HFFc6 (cell line): ENCODE measurements around the gene WFS1. TPM values are rescaled to one million over a fixed set of nuclear protein-coding genes. Genes with fewer than 3 reads are reported as not detected.

Experiments
- DNase-seq: peaks from one replicate; pipeline ENCODE4 v3.0.0-alpha.2; 2018
- H3K27ac Mint-ChIP-seq: 2 replicates; pipeline ENCODE4 v1.8.0; 2020; ENCODE audit warnings: mild to moderate bottlenecking, mixed read lengths
- H3K27me3 Mint-ChIP-seq: 2 replicates; pipeline ENCODE4 v1.8.0; 2021; ENCODE audit warnings: mild to moderate bottlenecking, moderate library complexity, mixed read lengths; ENCODE audit not compliant: insufficient read depth
- H3K36me3 Mint-ChIP-seq: 2 replicates; pipeline ENCODE4 v1.8.0; 2021; ENCODE audit warnings: low read depth, mixed read lengths
- H3K4me1 Mint-ChIP-seq: 2 replicates; pipeline ENCODE4 v1.8.0; 2020; ENCODE audit warnings: low read depth, mixed read lengths
- H3K4me3 Mint-ChIP-seq: 2 replicates; pipeline ENCODE4 v1.8.0; 2020; ENCODE audit warnings: mild to moderate bottlenecking, moderate library complexity, mixed read lengths
- H3K9me3 Mint-ChIP-seq: 2 replicates; pipeline ENCODE4 v1.8.0; 2020; ENCODE audit warnings: mild to moderate bottlenecking, mixed read lengths
- total RNA-seq, 6 experiments: library from RNA; stranded (reverse); fragmentation: NEBNext Ultra II Directional; extraction: Animal tissue kit (Norgen Biotek cat#: 25700); gene quantifications; 2 replicates in 1 of 6; 3 replicates in 5 of 6; pipeline ENCODE4 v1.2.3, GENCODE V29; 2021
- TF ChIP-seq, protein P1 (sequence below): fragments of 200-600 bp; sonication (generic); IDR thresholded peaks from 2 replicates; pipeline ENCODE4 v1.5.0; 2021; ENCODE audit warnings: antibody characterized with exemption, mild to moderate bottlenecking

Gene WFS1
- total RNA-seq, 6 experiments from 2014 or later: 47.3 to 72.1 (median 56.0) TPM

DNA sequence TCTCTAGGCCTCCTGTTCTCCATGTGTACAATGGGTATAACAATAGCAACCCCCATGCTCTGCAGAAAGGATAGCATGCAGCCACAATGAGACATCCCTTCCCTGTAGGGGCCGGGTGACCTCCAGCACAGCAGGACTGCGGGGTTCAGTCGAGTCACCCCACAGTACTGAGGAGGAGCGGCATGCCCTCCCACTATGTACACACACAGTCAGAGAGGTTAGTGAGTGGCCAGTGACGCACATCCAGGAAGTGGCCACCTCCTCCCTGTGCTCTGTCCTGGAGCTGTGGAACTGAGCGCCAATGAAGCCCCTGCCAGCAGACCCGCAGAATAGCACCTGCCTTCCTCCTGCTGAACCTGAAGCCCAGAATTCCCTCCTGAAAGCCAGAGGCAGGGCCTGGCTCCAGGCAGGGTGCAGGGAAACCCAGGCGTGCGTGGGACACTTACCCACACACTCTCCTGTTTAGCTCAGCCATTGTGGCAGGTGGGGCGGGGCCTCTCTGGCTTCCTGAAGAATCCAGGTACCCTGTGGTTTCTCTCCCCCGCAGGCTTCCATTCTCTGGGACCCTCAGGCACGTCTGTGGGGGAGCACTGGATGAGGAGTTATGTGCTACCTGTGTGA is 50.0 kb downstream of the WFS1 start:
- Mint-ChIP-seq H3K4me1 (peaks cover 17% of the 10 kb centered on the region), H3K27me3 (peaks cover 25% of the 10 kb centered on the region), H3K36me3 (no peaks in the 10 kb centered on the region), H3K27ac (no peak overlapping the region), H3K4me3 (no peak overlapping the region), H3K9me3 (peaks cover 4% of the 10 kb centered on the region; the same call in 1 of the 2 replicates)
- TF ChIP-seq, protein P1, sequence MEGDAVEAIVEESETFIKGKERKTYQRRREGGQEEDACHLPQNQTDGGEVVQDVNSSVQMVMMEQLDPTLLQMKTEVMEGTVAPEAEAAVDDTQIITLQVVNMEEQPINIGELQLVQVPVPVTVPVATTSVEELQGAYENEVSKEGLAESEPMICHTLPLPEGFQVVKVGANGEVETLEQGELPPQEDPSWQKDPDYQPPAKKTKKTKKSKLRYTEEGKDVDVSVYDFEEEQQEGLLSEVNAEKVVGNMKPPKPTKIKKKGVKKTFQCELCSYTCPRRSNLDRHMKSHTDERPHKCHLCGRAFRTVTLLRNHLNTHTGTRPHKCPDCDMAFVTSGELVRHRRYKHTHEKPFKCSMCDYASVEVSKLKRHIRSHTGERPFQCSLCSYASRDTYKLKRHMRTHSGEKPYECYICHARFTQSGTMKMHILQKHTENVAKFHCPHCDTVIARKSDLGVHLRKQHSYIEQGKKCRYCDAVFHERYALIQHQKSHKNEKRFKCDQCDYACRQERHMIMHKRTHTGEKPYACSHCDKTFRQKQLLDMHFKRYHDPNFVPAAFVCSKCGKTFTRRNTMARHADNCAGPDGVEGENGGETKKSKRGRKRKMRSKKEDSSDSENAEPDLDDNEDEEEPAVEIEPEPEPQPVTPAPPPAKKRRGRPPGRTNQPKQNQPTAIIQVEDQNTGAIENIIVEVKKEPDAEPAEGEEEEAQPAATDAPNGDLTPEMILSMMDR: no peak
- no peak for DNase-seq

DNA sequence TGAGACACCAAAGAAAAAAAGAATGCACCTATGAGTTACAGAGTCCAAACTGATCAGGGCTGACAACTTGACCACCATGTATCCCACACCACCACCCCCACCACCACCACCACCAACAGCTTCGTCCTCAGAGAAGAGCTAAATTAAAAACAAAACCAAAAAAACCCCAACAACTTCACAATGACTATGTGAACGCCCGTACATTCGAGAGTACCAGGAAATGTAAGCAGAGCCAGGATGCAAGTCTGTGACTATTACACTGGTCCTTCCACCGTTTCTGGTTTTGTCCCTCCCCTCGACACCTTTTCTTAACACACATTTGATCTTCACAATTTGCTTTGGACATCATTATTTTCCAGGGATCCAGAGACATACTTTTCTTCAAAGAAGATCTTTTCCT is 51.0 kb downstream of the WFS1 start:
- Mint-ChIP-seq H3K36me3 (no peaks in the 10 kb centered on the region), H3K9me3 (peaks cover 4% of the 10 kb centered on the region; the same call in 1 of the 2 replicates), H3K27ac (no peak overlapping the region), H3K4me3 (no peak overlapping the region), H3K4me1 (peaks cover 10% of the 10 kb centered on the region; the same call in 1 of the 2 replicates), H3K27me3 (peaks cover 25% of the 10 kb centered on the region)
- DNase-seq: no peak
- TF ChIP-seq, protein P1: no peak

DNA sequence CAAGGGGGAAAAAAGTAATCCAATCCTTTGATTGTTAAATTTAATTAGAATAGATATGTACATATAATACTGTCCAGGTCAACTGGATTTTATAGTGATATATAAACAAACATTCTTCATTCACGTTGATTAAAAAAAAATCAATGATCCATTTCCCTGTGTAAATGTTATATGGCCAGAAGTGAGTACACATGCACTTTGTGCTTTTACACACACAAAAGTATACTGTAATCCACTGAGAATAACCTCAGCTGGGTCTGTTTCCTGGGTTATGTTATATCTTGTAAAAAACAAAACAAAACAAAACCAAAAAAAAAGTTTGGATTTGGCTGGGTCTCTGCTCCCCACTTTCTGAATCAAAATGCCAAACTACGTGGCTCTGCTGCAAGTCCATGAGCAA is 51.7 kb downstream of the WFS1 start:
- H3K27me3 Mint-ChIP-seq: peaks cover 22% of the 10 kb centered on the region
- H3K4me1 Mint-ChIP-seq: peaks cover 8% of the 10 kb centered on the region; the same call in 1 of the 2 replicates
- DNase-seq: no peak
- TF ChIP-seq, protein P1: no peak
- H3K27ac Mint-ChIP-seq: no peak overlapping the region
- H3K36me3 Mint-ChIP-seq: no peaks in the 10 kb centered on the region
- peaks cover 4% of the 10 kb centered on the region; the same call in 1 of the 2 replicates for H3K9me3 Mint-ChIP-seq
- no peak overlapping the region for H3K4me3 Mint-ChIP-seq

DNA sequence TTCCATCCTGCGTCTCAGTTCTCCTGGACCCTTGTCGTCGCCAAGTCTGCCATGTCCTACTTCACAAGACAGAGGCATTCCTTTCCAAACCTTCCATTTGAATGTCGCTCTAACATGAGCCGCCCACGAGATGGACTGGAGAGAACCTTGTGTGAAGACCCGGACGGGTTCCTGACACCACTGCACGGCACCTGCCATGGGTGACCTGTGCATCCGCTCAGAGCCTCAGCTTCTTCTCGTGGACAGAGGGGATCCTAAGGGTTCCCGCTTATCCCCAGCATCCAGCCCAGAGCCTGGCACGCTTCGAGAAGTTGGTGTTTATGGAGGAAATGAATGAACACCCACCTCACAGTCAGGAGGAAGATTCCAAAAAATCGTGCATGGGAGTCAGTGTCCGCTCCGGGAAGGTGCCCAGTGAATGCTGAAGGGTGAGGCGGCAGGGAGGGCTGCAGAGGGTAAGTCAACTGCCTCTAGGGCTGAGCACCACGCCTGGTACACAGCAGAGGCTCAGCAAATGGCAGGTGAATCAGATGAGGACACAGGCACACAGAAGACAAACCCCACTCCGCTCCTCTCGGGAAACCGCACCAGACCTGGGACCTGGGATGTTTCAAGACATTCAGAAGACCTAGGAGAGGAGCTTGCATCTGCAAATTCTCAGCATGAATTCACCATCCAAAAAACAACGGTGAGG is 52.6 kb downstream of the WFS1 start:
- H3K9me3 Mint-ChIP-seq: peaks cover 4% of the 10 kb centered on the region; the same call in 1 of the 2 replicates
- no peak overlapping the region for H3K27ac Mint-ChIP-seq
- H3K4me3 Mint-ChIP-seq: no peak overlapping the region
- no peak for DNase-seq
- peaks cover 16% of the 10 kb centered on the region for H3K27me3 Mint-ChIP-seq
- H3K4me1 Mint-ChIP-seq: peaks cover 6% of the 10 kb centered on the region; the same call in 1 of the 2 replicates
- TF ChIP-seq, protein P1: no peak
- H3K36me3 Mint-ChIP-seq: no peaks in the 10 kb centered on the region

DNA sequence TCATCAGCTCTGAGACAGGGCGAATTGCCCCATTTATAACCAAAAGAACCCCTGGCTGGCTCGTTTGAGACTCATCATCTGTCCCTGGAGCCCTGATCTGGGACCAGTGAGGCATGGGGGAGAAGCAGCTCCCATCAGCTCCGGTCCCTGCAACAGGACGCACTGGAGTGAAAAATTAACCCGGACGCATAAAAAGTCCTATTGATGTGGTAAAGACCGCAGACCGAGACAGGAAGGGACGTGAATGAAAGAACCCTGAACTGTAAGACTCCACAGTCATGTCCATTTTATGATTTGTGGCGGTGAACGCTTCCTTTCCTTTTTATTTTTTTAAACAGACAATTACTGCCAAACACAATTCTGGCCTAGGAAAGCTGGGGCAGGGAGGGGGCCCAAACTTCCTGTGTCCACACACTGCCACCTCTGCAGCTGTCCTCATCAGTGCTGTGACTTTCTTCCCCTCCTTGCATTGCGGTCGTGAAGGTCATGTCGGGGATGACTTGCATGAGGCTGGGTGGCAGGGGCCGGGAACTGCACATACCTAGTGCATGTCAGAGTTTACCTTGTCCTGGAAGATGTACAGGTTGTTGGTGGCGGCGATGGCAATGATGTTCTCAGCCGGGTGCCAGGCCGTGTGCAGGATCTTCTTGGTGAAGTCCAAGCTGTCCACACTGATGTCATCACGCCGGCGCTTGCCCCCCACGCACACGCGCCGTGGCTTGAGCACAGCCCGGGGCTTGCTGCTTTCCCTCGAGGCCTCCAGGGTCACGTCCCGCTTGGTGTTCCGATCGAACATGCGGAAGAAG is 53.3 kb downstream of the WFS1 start:
- H3K9me3 Mint-ChIP-seq: peaks cover 4% of the 10 kb centered on the region; the same call in 1 of the 2 replicates
- DNase-seq: no peak
- H3K4me1 Mint-ChIP-seq: peaks cover 6% of the 10 kb centered on the region; the same call in 1 of the 2 replicates
- no peak overlapping the region for H3K27ac Mint-ChIP-seq
- H3K4me3 Mint-ChIP-seq: no peak overlapping the region
- peaks cover 10% of the 10 kb centered on the region for H3K27me3 Mint-ChIP-seq
- H3K36me3 Mint-ChIP-seq: no peaks in the 10 kb centered on the region
- TF ChIP-seq, protein P1: no peak
